ENCODE measurements around the gene TEKT1.

TEKT1 gene

GRCh38 chr17:6749519-6749918, 82.0 kb downstream of the TEKT1 start:
- no peak overlapping the region for H3K27ac ChIP-seq (ENCODE audit: low read length)
- H3K27me3 ChIP-seq (ENCODE audit: control insufficient read depth, insufficient read depth, low read length) = no peaks in the 10 kb centered on the region
- no CpG with 5 or more reads among the region's 6 CpGs for WGBS (ENCODE audit: insufficient coverage, insufficient read length)
- no peaks in the 10 kb centered on the region for H3K9me3 ChIP-seq (ENCODE audit: control insufficient read depth, insufficient read depth, low read length)
- DNase-seq (ENCODE audit: low read depth, low spot score) = no peak
- H3K4me3 ChIP-seq (ENCODE audit: low read length) = no peak overlapping the region
- H3K4me1 ChIP-seq (ENCODE audit: control insufficient read depth, insufficient read depth, low read length) = peaks cover 6% of the 10 kb centered on the region; the same call in 1 of the 2 replicates
- no peaks in the 10 kb centered on the region for H3K36me3 ChIP-seq (ENCODE audit: control insufficient read depth, insufficient read depth, low read length)

GRCh38 chr17:6748617-6749016, 82.9 kb downstream of the TEKT1 start:
- Histone ChIP-seq H3K27me3 (ENCODE audit: control insufficient read depth, insufficient read depth, low read length) (no peaks in the 10 kb centered on the region), H3K4me1 (ENCODE audit: control insufficient read depth, insufficient read depth, low read length) (peaks cover 4% of the 10 kb centered on the region; the same call in 1 of the 2 replicates), H3K27ac (ENCODE audit: low read length) (no peak overlapping the region), H3K36me3 (ENCODE audit: control insufficient read depth, insufficient read depth, low read length) (no peaks in the 10 kb centered on the region), H3K9me3 (ENCODE audit: control insufficient read depth, insufficient read depth, low read length) (no peaks in the 10 kb centered on the region; the same call in 1 of the 2 replicates), H3K4me3 (ENCODE audit: low read length) (no peak overlapping the region)
- no peak for DNase-seq (ENCODE audit: low read depth, low spot score)
